DMS114 treated with DMSO at 0.1 percent for 48 hours (cell line): Measurements from ENCODE around the gene LRRC42.
"Not testable (repeated sequence)": the region's sequence is repeated elsewhere in the genome, so short reads cannot be mapped to it uniquely, and the experiment has no call there.

Experiments used
- DNase-seq: peaks from one replicate; lab custom pipeline; 2025; ENCODE audit not compliant: unreplicated experiment; lab: John Stamatoyannopoulos, UW

The LRRC42 gene

DNA sequence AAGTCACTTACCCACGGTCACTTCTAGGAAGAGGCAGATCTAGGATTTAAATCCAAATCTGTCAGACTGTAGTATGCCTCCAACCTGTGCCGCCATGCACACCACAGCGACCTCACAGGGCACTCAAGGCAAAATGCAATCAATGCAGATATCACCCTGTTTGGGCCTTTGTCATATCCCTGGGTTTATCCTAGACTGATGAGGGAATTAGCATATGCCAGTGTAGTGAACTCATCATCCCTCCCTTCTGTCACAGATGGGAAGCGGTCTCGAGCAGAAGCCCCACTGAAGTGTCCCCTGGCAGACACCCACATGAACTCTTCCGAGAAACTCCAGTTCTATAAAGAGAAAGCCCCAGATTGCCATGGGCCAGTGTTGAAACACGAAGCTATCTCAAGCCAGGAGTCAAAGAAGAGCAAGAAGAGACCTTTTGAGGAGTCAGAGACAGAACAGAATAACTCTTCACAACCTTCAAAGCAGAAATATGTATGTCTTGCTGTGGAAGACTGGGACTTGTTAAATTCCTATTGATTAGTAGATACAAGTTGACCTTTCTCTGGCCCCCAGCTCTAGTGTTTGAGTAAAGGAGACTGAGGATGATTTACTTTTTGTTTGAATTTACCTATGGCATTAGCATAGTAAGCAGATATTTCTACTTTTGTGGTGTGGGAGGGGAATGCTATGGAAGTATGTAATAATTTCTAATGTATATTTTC lies 21.4 kb downstream of the LRRC42 start:
- no peak for DNase-seq

DNA sequence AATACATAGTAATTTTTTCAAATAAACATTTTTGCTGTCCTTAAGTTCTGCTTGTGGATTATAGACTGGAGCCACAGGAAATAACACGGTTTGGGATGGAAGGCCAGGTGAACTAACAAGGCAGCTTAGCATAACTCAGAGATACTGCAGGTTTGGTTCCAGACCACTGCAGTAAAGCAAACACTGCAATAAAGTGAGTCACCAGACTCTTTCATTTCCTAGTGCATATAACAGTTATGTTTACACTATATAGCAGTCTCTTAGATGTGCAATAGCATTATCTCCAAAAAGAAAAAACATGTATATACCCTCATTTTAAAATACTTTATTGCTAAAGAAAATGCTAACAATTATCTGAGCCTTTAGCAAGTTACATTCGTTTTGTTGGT lies 22.0 kb downstream of the LRRC42 start:
- DNase-seq, result no peak

DNA sequence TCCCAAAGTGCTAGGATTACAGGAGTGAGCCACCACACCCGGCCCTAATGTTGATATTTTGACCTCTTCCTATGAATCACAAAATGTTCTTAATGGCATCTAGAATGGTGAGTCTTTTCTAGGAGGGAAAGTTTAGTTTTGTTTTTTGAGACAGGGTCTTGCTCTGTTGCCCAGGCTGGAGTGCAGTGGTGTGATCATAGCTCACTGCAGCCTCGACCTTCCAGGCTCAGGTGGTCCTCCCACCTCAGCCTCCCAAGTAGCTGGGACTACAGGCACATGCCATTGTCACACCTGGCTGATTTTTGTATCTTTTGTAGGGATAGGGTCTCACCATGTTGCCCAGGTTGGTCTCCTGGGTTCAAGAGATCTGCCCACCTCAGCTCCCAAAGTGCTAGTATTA lies 23.2 kb downstream of the LRRC42 start:
- not testable (repeated sequence) for DNase-seq

DNA sequence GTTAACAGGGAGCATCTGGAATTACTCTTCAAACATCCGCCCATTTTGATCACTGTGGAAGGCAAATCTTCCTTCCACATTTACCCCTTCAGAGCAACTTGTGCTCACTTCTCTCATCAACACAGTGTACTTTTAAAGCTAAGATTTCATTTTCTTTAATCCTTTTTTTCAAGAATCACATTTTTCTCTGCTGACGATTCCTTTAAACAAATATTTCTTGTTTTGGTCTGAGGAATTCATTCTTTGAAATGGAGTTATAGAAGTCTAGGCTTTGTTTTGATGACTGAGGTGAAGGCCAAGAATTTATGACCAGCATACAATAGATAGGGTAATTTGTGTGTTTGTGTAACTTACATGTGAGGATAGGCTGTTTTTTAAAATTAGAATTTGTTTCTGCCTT lies 25.6 kb downstream of the LRRC42 start:
- no peak for DNase-seq

DNA sequence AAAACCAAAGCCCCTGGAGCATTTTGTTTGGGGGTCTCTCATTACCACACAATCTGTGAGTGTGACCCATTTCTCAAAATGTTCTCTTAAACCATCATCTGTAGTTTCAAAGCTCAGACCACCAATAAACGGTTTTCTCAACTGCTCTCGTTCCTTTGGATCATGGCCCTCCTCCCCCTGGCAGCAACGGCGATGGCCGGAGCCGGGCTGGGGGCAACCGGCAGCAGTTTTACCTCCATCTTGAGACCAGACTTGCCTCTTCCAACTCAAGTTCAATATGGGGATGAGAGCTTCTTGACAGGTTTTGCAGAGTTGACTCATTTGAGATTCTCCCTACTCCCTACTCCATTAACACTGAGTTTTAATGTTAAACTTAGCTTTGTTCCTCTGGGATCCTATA lies 29.7 kb downstream of the LRRC42 start:
- no peak for DNase-seq

DNA sequence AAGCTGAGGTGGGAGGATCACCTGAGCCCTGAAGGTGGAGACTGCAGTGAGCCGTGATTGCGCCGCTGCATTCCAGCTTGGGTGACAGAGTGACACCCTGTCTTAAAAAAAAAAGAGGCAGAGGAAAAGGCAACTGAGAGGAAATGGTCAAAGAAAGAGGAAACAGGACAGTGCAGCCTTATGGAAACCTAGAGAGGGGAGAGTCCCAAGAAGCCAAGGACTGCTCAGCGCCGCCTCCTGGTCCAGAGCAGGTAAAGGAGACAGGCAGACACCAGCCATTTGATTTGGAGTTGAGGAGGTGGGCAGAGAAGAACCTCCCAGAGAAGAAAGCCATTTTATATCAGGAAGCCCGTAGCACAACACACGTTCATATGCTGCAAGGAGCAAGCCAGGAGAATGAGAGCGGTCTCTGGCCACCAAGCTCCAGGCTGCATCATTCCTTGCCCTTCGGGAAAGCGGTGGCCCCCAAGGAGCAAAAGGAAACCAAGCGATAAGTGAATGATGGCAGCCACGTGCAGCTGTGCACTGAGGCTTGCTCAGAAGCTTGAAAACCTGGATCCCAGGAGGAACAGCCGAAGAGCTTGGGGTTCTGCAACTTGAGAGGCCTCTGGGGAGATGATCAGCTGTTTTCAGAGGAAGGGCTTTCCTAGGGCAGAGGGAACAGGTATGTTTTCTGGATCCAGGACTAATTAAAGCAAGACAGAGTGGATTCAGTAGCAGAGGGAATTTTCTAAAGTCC lies 33.7 kb downstream of the LRRC42 start:
- no peak for DNase-seq

DNA sequence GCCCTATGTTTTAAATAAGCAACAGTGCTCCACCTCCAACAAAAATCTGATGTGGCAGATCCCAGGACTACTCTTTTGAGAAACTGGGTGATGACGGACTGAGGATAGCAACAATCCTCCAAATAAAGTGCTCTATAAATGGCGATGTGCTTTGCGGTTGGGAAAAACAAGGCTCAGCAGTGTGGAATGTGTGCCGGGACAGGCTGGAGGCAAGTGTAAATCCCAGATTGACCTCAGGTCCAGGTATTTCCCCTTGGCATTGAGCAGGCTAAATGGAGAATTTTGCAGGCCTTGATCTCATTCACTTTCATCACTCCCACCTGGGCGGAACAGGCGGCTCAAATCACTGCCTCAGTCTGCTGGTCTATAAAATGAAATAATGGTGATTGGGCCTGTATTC lies 35.1 kb downstream of the LRRC42 start:
- no peak for DNase-seq

DNA sequence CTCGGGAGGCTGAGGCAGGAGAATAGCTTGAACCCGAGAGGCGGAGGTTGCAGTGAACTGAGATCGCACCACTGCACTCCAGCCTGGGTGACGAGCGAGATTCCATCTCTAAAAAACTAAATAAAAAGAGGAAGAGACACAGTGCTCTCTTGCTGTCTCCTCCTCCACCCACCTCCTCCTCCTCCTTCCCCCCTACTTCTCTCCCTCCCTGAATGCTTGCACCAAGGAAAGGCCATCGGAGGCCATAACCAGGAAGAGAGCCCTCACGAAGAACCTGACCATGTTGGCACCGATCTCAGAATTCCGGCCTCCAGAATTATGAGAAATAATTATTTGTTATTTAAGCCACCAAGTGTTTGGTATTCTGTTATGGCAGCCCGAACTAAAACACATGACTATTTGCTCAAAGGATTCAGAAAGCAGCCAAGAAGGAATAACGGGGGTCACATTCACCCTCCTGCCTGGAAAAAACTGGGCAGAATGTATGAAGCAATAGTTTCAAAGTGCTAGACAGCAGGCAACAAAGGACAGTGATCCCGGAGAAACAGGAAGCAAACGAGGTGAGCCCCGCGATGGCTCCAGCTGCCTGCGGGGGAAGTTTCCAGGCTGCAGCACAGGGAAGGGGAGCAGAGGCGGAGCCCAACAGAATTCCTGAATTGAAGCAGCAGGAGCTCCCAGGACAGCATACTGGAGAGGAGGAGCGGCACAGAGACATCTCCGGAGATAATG lies 36.0 kb downstream of the LRRC42 start:
- no peak for DNase-seq

DNA sequence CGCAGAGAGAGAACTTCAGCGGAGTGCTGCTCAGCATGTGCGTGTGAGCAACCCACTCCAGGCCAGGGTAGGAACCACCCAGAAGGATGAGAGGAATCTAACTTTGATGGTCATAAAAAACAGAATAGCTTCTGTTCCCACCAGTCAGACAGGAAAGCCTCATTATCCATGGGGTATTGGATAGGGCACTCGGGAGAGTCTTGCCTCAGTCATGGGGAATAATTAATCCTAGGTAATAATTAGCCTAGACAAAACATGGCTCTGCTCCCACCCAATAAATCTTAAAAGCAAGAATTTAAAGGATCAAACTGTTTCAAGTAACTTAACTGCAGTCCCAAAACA lies 36.6 kb downstream of the LRRC42 start:
- no peak for DNase-seq

DNA sequence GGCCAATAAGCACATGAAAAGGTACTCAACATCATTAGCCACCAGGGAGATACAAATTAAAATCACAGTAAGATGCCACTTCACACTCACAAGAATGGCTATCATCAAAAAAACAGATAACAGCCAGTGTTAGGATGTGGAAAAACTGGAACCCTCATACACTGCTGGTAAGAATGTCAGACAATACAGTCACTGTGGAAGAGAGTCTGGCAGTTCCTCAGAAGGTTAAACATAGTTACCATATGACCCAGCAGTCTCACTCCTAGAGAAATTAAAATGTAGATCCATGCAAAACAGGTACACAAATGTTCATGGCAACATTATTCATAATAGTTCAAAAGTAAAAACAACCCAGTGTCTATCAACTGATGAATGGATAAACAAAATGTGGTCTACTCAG lies 38.6 kb downstream of the LRRC42 start:
- no peak for DNase-seq

DNA sequence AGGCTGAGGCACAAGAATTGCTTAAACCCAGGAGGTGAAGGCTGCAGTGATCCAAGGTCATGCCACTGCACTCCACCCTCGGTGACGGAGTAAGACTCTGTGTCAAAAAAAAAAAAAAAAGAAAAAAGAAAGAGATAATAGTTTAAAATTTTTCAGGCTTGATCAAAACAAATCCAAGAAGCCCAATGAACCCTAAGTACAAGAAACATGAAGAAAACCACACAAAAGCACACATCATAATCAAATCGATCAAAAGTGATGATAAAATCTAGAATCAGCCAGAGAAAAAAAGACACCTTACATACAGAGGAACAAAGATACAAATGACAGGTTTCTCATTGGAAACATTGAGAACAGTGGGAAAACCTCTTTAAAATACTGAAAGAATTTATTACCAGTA lies 40.3 kb downstream of the LRRC42 start:
- DNase-seq, result no peak

DNA sequence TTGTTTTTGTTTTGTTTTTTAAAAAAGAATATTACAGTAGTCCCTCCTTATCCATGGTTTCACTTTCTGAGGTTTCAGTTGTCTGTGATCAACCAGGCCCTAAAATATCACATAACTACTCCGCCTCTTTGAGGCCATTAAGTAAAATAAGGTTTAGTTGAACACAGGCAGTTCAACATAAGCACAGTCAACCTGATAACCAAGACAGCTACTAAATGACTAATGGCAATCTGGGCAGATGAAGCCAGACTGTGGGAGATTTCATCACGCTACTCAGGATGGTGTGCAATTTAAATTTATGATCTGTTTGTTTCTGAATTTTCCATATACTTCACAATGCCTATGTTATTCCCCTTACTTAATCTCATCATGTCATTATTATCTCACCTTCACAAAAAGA lies 41.7 kb downstream of the LRRC42 start:
- DNase-seq, result no peak

DNA sequence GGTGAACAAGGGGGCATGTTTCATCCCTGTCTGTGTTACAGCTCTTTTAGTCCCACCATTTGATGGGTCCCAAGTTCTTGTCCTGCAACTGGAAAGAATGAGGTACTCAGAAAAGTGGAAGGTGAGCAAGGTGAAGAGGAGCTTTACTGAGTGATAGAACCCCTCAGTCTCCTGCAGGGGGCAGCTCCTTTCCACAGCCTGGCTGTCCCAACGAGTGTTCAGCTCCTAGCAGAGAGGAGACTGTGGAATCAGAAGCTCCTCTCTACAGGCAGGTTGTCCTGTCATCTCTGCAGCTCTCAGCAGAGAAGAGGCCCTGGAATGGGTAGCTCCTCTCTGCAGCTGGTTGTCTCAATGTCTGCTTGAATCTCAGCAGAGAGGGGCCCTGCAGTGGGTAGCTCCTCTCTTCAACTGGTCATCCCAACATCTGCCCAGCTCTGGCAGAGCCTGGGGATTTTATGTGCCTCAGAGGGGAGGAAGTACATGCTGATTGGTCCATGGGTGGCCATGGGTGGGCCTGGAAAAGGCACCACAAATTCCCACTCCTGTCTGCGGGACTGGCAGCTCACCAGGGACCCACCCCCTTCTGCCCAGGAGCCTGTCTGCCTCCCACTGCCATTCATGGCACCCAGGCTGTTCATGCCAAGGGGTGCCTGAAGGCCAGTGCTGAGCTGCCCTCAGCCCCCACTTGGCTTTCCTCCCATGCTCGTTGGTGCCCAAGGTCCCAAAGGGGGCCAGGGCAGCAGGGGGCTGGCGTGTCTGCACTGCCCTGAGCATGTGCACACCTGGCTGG lies 46.1 kb downstream of the LRRC42 start:
- DNase-seq, result no peak

DNA sequence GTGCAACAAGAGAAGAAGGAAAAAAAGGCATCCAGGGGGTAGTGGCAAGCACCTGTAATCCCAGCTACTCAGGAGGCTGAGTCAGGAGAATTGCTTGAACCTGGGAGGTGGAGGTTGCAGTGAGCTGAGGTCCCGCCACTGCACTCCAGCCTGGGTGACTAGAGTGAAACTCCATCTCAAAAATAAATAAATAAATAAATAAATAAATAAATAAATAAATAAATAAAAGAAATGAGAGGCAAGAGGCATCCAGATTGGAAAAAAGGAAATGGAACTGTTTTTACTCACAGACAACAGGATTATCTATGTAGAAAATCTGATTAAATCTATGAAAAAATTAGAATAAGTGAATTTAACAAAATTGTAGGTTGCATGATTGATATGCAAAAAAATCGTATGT lies 48.4 kb downstream of the LRRC42 start:
- DNase-seq, result not testable (repeated sequence)

DNA sequence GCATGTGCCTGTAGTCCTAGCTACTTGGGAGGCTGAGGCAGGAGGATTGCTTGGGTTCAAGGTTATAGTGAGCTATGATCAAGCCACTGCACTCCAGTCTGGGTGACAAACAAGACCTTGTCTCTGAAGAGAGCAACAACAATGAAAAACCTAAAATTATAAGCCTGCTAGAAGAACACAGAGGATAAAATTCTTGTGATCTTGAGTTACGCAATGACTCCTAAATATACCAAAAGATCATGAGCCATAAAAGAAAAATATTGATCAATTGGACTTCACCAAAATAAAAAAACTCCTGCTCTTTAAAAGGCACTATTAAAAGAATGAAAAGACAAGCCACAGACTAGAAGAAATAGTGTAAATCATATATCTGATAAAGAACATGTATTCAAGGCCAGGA lies 49.5 kb downstream of the LRRC42 start:
- no peak for DNase-seq

DNA sequence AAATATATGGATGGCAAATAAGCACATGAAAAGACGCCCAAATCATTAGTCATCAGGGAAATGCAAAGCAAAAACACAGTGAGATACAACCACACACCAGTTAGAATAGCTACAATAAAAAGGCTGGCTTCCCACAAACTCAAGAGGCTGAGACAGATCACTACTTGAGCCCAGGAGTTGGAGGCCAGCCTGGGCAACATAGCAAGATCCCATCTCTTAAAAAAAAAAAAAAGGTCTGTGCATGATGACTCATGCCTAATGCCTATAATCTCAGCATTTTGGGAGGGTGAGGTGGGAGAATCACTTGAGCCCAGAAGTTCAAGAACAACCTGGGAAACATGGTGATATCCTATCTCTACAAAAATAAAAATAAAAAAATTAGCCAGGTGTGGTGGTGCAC lies 52.1 kb downstream of the LRRC42 start:
- no peak for DNase-seq

DNA sequence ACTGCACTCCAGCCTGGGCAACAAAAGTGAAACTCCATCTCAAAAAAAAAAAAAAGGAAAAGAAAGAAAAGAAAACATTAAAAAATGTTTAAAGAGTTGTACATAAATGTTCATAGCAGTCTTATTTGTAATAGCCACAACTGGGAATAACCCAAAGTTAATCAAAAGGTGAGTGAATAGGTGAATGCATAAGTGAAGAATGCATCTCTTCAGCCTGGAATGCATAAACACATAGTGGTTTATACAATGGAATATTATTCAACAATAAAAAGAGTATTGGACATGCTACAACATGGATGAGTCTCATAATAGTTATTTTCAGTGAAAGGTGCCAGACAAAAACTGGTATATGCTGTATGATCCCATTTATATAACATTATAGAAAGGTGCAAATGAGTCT lies 53.8 kb downstream of the LRRC42 start:
- no peak for DNase-seq

DNA sequence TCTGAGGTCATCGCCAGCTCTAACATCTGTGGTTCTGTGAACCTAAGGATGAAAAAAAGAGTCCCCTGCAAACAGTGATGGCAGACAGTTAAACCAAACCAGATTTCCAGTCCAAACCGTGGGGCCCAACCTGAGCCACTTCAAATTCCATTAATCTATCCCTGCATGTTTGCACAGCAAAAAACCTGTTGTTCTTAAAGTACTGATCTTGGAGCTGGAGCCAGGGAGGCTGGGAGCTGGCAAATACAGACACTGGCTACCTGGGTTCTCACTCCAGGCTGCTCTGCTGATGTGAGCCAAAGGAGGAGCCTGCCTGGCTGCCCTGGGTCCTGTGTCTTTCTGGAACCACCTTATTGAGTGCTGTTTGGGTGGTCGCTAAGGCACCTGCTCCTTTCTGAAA lies 55.4 kb downstream of the LRRC42 start:
- no peak for DNase-seq

DNA sequence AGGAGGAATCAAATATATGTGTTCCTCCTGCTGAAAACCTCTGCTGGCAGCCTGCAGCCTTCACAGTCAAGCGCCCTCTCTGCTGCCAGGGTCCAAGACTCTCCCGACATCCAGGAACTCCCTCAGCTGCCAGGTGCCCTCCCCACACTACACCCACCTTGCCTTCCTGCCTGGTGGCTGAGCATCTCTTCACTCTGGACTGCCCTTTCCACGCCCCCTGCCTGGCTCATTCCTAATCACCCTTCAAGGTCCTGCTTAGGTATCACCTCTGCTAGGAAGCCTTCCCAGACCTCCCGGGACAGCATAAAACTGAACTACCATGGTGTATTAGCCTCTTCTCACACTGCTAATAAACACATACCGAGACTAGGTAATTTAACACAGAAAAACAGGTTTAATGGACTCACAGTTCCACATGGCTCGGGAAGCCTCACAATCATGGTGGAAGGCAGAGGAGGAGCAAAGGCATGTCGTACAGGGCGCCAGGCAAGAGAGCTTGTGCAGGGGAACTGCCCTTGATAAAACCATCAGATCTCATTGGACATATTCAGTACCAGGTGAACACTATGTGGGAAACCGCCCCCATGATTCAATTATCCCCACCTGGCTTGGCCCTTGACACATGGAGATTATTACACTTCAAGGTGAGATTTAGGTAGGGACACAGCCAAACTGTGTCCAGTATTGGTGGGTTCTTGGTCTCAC lies 56.5 kb downstream of the LRRC42 start:
- DNase-seq, result no peak

DNA sequence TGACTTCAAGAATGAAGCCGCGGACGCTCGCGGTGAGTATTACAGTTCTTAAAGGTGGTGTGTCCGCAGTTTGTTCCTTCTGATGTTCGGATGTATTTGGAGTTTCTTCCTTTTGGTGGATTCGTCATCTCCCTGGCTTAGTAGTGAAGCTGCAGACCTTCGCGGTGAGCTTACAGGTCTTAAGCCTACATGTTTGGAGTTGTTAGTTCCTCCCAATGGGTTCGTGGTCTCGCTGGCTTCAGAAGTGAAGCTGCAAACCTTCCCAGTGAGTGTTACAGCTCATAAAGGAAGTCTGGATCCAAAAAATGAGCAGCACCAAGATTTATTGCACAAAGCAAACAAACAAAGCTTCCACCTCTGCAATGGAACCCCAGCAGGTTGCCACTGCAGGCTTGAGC lies 57.1 kb downstream of the LRRC42 start:
- DNase-seq, result no peak
